GM21825 (cell line): Measurements from ENCODE around the gene NENF.

Experiments used
- ATAC-seq: cut with Tn5 transposase; IDR thresholded peaks from one replicate; pipeline ENCODE4 v1.9.1; 2021; ENCODE audit warnings: mild to moderate bottlenecking, moderate library complexity; ENCODE audit not compliant: unreplicated experiment

Gene NENF

DNA sequence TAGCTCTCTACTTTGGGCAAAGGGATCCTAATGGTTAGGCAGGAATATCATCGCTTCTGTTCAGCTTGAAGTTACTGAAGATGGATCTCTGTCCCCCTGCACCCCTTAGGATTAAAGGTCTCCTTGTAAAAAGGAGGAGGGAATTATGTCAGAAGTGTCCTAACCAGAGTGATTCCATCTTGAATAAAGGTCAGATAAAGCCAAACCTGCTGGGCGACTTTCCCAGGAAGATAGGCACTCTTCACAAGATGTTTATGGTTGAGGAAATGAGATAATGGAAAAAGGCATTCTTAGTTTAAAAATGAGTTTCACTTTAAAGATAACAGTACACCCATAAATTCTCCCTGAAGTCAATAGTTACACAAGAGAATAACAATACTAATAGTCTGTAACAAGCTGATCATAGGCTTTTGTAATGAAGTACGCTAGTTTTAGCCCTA is 1.7 kb upstream of the NENF start:
- ATAC-seq, result no peak

DNA sequence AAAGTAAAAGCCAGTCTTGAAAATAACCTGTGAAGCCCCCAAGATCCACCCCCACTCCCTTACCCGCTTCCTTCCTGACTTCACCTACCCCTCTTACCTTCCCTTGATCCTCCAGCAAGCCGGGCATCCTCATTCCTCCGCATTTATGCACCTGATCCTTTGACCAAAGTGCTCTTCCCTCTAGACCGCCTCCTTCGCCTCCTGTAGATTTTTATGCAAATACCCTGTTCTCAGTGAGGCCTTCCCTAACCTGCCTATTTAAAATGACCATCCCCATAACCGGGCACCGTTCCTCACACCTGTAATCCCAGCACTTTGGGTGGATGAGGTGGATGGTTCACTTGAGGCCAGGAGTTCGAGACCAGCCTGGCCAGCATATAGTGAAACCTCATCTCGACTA is 1.1 kb upstream of the NENF start:
- no peak for ATAC-seq

- ATAC-seq, result no peak
Measured at GRCh38 chr1:212432272-212432660, 454 bp upstream of the NENF start.

GRCh38 chr1:212433577-212434462 is 1.1 kb downstream of the NENF start:
- ATAC-seq, result no peak

DNA sequence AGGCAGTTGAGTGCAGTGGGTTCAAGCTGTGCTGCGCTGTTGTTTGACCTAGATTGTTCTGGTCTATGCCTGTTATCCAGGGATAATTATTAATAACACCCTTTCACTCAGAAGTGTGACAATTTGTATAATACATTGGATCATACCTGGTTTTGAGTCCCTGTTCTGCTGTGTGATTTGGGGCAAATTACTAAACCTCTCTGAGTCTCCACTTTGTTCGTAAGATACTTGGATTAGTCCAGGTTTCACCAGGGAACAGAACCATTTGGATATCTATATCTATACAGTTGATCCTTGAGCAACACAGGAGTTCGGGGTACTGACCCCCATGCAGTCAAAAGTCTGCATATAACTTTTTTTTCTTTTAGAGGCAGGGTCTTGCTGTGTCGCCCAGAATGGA is 2.3 kb downstream of the NENF start:
- no peak for ATAC-seq

GRCh38 chr1:212437179-212437798 is 4.6 kb downstream of the NENF start:
- no peak for ATAC-seq

DNA sequence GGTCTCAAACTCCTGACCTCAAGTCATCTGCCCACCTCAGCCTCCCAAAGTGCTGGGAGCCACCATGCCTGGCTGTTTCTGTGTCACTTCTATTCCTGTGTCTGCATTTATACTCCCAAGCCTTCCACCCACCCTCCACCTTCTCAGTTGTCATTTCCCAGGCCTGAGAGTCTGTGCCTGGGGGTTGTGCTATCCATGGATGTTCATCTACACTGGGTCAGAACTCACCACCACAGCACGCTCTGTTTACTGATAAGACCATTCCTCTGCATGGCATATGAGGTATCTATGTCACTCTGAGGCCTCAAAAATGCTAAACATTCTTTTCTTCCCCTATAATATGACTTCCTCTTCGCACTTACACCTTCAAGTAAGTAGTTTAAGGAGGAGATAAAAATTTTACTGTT is 6.1 kb downstream of the NENF start:
- ATAC-seq, result no peak

GRCh38 chr1:212440419-212440818 is 7.7 kb downstream of the NENF start:
- ATAC-seq, result no peak

DNA sequence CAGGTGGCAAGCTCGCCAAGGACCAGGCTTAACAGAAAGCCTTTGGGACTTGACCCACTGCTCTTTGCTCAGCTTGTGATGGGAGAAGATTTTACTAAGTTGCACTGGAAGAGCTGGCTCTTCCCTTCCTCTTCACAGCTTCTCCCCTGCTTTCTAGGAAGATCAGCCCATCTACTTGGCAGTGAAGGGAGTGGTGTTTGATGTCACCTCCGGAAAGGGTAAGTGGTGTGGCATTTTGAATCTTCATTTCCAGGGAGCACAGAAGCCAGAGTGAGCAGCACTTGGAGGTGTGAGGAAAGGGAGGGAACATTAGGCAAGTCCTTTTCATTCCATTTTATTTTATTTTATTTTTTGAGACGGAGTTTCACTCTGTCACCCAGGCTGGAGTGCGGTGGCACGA is 9.7 kb downstream of the NENF start:
- no peak for ATAC-seq

DNA sequence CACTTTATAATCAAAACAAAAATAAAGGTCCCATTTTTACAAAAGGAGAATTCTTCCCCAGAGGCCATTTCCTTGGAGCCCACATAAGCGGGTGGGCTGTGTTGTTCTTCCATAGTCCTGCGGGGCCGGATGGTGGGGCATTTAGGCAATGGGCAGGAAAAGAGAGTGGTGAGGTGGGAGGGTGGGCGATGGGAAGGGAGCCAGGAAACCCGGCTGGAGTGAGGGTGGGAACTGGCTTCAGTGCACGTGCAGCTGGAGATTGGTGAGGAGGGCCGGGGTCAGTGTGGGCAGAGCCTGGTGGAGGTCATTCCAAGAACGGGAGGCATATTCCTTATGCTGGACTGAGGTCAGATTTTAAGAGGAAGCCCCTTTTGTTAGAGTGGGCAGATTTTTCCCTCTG is 13.6 kb downstream of the NENF start:
- ATAC-seq, result no peak

DNA sequence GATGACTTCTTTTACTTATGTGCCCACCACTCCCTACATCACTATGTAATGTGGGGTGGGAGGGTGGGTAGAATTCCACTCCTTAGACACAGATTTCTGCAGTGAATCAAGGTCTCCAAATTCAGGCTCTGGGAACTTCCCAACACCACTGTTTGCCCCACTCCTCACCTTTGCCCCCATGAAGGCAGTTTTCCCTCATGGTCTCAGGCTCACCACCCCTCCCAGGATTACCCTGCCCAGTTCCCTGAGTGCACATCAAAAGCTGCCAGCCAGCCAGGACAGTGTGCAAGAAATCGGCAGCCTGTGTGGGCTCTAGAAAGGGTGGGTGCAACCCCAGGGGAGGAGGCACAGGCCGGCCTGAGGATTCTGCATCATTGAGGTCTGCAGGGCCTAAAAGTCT is 14.8 kb downstream of the NENF start:
- ATAC-seq, result no peak

DNA sequence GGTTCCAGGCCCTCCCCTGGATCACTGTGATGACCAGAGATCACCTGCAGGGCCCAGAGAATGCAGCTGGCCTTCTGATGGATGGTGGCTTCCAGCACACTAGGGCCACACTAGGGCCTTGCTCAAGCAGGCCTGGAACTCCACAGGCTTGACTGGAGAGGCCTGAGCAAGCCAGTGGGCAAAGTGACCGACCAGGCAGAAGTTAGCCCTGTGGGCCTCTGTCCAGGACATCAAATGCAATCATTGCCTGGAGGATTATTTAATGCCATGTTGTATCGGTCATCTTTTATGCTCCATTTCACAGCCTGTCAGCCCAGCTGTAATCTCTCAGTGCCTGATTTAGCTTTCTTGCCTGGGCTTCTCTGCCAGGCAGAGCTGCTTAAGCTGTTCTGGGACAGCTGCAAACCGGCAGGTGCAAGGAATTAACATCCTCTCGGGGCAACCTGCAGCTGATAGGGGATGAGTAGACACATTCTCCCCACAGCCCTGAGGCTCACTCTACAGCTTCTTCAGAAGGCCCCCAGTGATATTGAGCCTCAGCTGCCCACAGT is 17.7 kb downstream of the NENF start:
- no peak for ATAC-seq

DNA sequence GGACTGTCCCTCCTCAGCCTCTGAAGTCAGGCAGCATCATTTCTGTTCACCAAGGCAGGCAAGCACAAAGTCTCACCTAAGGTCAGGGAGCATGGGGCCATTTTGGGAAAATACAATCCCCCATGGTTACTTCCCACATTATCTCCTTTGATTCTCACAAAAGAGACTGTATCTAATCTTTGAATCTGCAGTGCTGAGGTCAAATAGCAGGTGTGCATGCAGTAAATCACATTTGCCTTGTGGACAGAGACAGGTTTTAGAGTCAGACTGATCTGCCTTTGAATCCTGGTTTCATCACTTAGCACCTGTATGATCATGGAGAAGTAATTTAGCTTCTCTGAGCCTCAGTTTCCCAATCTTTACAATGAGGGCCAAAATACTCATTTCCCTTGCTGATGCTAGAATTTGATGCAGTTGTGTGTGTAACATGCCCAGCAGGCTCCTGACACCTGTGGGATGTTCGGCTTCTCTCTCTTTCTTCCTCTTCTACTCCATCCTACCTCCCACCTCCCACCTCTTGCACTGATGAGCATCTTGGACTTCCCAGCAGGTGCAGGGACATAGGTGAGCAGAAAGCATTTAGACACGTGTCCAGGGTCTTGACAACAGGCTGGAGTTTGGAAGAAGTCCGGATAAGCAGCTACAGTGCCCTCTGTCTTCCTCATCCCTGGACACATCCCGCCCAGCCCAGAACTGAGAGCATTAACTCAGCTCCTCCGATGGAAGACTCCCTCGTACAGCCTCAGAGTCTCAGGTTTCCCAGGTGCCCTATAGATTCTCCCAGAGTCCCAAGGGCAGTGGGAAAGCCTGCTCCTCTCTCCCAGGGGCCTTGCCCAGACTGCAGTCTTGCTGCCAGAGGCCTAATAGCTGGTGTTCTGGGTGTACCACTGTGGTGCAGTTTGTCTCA is 18.9 kb downstream of the NENF start:
- ATAC-seq, result no peak

DNA sequence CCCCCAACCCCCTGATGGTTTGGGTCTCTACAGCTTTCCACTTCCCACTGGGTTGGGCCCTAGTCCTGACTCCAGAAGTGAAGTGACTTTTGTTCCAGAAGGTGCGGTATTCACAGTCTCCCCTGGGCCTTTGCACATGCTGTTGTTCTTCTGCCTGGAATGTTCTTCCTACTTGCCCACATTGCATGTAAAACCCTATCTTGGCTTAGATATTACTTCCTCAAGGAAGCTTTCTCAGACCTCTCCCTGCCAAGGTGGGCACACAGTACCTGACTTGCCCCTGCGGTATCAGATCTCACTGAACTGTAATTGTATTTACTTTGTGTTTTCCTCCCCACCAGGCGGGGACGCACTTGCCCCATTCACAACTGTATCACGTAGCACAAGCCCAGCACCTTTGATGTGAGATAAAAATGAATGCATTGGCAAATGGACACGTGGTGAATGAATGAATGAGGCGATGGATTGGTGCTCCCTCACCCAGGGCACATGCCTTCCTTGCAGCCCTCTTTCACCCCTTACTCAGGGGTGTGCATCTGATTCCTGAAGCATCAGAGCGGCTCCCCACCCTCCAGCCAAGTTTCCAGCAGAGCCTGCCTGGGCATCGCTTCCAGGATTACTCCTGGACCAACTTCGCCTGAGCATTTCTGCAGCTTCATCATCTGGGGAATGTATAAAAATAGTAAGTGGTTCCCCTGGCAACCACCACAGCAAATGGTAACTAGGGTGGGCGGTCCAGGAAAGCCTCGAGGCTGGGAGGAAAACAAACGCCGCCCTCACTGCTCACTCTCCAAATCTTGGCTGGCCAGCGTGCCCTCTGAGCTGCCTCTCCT is 19.8 kb downstream of the NENF start:
- ATAC-seq, result no peak

DNA sequence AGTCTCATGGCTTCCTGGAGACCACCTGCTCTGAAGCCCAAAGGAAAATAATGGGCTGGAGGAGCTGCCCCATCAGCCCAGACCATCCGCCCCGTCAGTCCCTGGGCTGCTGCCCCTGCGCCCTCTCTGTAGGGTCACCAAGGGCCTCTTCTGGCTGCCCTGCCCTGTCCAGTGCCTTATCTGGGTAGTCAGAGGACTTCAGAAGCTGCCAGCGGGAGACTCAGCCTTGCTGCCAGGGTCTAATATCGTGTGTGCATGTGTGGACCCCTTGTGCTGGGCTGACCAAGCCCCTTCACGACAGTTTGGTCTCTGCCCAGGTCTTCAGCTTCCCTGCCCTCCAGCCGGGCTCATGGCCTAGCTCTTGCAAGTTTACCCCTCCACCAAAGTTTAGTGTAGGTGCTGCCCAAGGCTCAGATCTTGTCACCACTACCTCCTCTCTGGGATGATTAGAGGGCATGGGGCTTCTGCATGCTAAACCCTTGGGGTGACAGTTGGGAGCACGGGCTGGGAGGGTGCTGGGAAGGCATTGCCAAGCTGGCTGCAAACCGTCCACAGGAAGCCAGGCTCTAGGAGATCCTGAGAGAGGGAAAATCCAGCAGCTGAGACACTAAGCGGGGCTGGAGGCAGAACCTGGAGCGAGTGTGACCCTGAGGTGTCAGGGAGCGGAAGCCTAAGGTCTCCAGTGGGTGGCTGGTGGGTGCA is 20.6 kb downstream of the NENF start:
- ATAC-seq, result no peak

- ATAC-seq, result no peak
Measured at GRCh38 chr1:212454741-212455140, 22.0 kb downstream of the NENF start.

DNA sequence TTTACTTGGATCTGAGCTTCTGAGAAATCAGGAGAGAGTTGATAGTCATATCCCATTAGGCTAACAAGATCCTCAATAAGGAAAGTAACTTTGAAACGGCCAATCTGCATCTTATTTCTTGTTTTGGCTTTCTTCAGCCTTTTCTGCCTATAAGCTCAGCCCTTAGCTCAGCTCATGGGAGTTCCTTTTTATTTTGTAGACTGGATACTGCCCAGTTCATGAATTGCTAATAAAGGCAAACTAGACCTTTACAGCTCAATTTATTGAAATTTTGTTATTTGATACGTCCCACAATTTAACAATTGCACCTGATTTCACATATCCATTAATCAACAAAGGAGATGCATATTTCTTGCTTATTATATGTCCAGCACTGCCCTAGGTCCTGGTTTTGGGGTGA is 22.7 kb downstream of the NENF start:
- ATAC-seq, result no peak

DNA sequence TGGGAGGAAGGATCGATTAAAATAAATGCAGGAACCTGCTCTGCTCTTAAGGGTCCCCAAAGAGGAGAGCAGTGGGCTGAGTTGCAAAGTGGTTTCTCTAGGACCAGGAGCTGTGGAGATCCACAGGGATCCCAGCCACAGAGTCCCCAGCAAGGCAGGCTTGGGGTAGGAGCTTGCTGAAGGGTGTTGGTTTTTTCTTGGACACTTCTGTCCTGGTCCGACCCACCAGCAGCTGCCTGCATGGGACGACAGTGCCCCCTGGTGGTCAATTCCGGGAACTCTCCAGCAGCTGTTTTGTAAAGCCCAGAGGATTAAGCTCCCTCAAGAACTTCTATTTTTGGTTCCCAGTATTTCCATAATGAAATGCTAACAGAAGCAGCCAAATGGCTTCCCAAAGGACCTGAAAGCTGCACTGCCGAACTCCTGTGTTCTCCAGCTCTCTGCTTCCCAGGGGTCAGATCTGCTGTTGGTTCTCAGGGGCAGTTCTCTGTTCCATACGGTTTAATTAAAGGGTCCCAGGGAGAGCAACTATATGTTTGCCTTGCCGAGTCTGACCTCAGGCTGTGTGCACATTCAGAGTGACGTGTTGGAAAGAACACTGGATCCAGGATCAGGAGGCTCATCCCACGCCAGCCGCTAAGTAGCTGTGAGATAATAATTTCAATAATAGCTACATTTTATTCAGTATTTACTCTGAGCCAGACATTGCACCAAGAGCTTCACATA is 23.2 kb downstream of the NENF start:
- ATAC-seq, result no peak

- ATAC-seq, result no peak
Measured at GRCh38 chr1:212457740-212458338, 25.1 kb downstream of the NENF start.
